Choroid plexus epithelial cell (primary cell): ENCODE measurements around the gene POGZ.
"Not testable (repeated sequence)": the region's sequence is repeated elsewhere in the genome, so short reads cannot be mapped to it uniquely, and the experiment has no call there.

ENCODE experiments used
- DNase-seq: peaks from one replicate; pipeline ENCODE4 v3.0.0-alpha.2; 2010; ENCODE audit warnings: low read depth
- H3K4me3 ChIP-seq: 2 replicates; pipeline ENCODE4 v1.5.1; 2011; ENCODE audit warnings: low read depth, mild to moderate bottlenecking, control low read depth, low read length, moderate library complexity
- TF ChIP-seq, protein P1 (sequence below): conservative IDR thresholded peaks from 2 replicates; pipeline ENCODE4 v1.5.1; 2011; ENCODE audit warnings: low read depth, mild to moderate bottlenecking, control low read depth, inconsistent platforms, low read length, moderate library complexity

The POGZ gene

DNA sequence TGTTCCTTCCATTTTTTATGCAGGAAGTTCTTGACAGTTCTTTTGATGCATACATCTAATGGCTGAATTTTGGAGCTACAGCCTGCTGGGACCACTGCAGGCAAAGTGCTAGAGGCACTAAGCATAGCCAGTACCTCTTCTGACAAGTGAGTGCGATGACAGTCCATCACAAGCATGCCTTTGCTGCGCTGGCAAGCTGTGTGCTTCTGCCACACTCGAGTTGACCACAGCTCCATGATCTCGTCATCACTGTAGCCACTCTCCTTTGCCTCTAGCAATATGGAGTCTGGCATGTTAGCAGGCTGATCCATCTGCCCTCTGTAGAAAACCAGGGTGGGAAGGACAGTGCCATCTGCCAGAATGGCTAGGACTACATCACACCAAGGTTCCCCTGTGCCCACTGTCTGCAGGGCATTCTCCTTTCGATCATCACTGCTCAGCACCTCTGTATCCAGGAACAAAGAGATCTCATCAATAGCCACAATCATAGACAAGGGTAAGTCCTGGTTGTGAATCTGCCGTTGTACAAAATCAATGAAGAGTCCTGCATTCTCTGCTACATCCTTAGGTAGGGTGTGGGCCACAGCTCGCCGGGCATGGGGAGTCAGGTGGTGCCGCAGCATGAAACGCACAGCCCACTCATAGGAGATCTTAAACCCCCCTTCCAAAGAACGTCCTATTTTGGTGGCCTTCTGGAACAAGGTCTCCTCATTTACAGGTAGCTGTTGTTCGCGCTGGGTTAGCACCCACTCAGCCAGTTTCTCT is 53.9 kb downstream of the POGZ start:
- TF ChIP-seq, protein P1, sequence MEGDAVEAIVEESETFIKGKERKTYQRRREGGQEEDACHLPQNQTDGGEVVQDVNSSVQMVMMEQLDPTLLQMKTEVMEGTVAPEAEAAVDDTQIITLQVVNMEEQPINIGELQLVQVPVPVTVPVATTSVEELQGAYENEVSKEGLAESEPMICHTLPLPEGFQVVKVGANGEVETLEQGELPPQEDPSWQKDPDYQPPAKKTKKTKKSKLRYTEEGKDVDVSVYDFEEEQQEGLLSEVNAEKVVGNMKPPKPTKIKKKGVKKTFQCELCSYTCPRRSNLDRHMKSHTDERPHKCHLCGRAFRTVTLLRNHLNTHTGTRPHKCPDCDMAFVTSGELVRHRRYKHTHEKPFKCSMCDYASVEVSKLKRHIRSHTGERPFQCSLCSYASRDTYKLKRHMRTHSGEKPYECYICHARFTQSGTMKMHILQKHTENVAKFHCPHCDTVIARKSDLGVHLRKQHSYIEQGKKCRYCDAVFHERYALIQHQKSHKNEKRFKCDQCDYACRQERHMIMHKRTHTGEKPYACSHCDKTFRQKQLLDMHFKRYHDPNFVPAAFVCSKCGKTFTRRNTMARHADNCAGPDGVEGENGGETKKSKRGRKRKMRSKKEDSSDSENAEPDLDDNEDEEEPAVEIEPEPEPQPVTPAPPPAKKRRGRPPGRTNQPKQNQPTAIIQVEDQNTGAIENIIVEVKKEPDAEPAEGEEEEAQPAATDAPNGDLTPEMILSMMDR, result no peak
- no peak for DNase-seq
- H3K4me3 ChIP-seq, result no peak overlapping the region

DNA sequence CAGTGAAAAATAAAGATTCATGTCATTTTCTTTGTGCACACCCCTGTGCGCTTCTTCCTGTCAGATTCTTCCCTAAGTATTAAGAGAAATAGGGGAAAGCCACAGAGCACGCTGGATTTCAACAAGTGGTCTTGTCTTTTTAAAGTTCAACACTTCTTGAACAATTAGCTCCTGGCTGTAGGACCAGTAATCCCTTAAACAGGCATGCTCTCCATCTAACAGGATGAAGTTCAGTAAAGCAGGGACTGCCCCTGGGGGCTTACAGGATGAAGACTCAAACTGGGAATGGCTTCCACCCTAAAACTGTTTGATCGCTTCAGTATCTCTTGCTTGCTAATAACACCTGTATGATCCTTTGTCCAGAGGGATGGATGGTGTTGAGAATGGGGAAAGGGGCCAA is 55.7 kb downstream of the POGZ start:
- no peak for DNase-seq
- H3K4me3 ChIP-seq, result no peak overlapping the region
- TF ChIP-seq, protein P1, result no peak

DNA sequence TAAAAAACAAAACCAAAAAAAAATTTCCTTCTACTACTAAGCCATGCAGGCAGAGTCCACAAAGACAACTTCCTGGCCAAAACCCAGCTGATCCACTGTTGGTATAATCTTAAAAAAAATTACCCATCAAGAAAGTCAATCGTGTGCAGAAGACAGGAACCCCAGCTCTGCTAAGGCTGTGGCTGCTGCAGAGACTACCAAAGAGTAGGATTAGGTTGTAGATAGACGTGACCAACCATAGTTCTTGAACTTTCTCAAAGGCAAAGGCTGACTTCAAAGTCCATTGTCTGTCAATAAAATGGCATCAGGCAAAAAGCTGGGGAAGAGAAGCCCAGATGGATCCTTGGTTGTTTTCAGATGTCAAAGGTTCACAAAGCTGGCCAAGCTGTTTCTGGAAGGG is 56.5 kb downstream of the POGZ start:
- H3K4me3 ChIP-seq, result no peak overlapping the region
- TF ChIP-seq, protein P1, result no peak
- DNase-seq, result no peak

DNA sequence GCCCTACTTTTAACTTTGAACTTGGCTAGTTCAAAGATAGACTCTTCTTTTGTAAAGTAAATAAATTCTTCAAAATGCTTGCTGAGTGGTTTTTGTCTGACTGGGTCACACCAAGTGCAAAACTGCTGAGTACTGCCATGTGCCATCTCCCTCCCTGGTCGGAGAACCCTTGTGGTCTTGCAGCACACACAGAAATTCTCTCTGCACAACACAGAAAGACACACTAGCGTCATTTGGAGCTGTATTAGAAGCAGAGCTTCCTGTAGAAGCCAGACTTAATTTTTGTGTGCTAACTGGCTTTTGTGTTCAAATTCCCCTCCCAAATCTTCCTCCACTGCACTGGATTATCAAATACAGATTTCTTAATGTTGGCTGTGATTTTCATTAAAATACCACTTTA is 57.4 kb downstream of the POGZ start:
- H3K4me3 ChIP-seq, result no peak overlapping the region
- peak; percentile 9 for DNase-seq
- TF ChIP-seq, protein P1, result no peak

DNA sequence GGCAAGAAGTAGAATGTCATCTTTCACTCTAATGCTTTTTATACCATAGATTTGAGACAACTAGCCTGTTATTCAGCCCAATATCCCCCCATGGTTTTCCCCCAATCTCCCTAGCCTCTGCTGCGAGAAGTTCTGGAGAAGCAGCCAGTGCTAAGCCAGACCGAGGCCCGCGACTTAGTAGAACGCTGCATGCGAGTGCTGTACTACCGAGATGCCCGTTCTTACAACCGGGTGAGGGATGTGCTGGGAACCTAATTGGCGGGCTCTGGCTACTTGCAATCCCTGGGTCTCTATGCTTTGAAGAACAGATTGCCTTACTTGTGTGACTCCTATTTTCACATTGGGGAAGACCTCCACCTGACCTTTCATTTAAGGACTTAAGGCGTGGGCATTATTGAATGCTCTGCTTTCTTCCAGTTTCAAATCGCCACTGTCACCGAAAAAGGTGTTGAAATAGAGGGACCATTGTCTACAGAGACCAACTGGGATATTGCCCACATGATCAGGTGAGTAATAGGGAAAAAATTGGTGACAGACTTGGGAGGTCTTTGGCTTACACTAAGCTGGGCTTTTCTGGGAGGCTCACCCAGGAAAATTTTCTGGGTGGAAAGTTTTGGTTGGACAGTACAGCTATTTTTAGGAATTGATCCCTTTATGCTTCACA is 58.0 kb downstream of the POGZ start:
- TF ChIP-seq, protein P1, result no peak
- no peak overlapping the region for H3K4me3 ChIP-seq
- no peak for DNase-seq

DNA sequence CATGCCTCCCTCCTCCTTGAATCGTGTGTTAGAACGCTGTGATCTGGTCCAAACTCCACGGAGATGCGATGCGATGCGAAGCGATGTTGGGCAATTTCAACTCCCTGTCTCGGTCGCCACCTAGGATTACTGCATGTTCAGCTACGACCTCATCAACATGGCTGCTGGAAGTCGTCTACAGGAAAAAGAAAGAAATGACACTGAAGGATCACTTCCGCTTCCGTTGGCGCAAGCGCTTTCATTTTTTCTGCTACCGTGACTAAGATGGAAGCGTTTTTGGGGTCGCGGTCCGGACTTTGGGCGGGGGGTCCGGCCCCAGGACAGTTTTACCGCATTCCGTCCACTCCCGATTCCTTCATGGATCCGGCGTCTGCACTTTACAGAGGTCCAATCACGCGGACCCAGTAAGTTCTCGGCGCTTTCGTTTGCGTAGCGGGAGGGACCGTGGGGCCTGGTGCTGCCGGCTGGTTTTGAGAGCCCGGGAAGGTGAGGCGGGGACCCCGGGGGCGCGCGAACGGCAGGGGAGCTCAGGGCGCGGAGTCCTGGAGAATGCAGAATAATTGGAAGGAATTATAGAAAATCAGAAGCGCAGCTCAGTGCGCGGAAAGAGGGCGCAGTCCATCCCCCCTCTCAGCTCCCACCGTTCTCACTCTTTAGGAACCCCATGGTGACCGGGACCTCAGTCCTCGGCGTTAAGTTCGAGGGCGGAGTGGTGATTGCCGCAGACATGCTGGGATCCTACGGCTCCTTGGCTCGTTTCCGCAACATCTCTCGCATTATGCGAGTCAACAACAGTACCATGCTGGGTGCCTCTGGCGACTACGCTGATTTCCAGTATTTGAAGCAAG is 59.7 kb downstream of the POGZ start, which contains the start of gene PSMB4:
Gene PSMB4 (plus strand): TSS at position 250 of the 848 bp plus-strand sequence. CDS start 15 bp downstream, at position 265.
- peak within 1 kb of the TSS; percentile 95 for H3K4me3 ChIP-seq
- TF ChIP-seq, protein P1, result peak; percentile 45

DNA sequence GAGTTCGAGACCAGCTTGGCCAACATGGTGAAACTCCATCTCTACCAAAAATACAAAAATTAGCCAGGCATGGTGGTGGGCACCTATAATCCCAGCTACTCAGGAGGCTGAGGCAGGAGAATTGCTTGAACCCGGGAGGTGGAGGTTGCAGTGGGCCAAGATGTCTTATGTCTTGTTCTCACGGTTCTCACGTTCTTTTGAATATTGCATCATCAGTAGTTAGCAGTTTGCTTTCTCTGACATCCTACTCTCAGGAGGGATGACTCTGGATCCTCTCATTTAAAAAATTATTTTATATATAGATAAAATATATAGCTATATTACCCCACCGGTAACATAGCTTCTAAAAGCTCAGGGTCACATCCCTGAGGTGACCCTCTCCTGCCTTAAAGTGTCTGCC is 63.0 kb downstream of the POGZ start:
- not testable (repeated sequence) for H3K4me3 ChIP-seq
- peak; percentile 9 for DNase-seq

More for the DNA sequence above, 59.7 kb downstream of the POGZ start, which contains the start of gene PSMB4:
- peak; percentile 96 for DNase-seq
